Endodermal cell (in vitro differentiated cells): Measurements from ENCODE around the gene GPR176. TPM values are rescaled to one million over a fixed set of nuclear protein-coding genes. Genes with fewer than 3 reads are reported as not detected.
A peak's percentile ranks its signal among the peaks of the same experiment; 100 is the strongest.

ENCODE experiments used
- DNase-seq: peaks from one replicate; pipeline ENCODE4 v3.0.0-alpha.2; 2017
- H3K27ac ChIP-seq: 2 replicates; pipeline ENCODE4 v1.5.1; 2013; ENCODE audit warnings: mild to moderate bottlenecking, low read depth, low read length, moderate library complexity
- H3K27me3 ChIP-seq: 2 replicates; pipeline ENCODE4 v1.6.1; 2013; ENCODE audit warnings: mild to moderate bottlenecking, low read length, moderate library complexity; ENCODE audit not compliant: insufficient read depth, control insufficient read depth, poor library complexity, severe bottlenecking
- H3K36me3 ChIP-seq: 2 replicates; pipeline ENCODE4 v1.7.0; 2013; ENCODE audit warnings: mild to moderate bottlenecking, low read length, moderate library complexity; ENCODE audit not compliant: control insufficient read depth, insufficient read depth
- H3K4me1 ChIP-seq: one replicate; pipeline ENCODE4 v1.7.0; 2013; ENCODE audit warnings: low read length; ENCODE audit not compliant: control insufficient read depth, insufficient read depth
- H3K4me3 ChIP-seq: 2 replicates; pipeline ENCODE4 v1.5.1; 2013; ENCODE audit warnings: mild to moderate bottlenecking, low read length, moderate library complexity
- H3K9ac ChIP-seq: 2 replicates; pipeline ENCODE4 v1.6.1; 2013; ENCODE audit warnings: mild to moderate bottlenecking, low read length, moderate library complexity; ENCODE audit not compliant: poor library complexity, severe bottlenecking; ENCODE audit errors: extremely low read depth
- H3K9me3 ChIP-seq: 2 replicates; pipeline ENCODE4 v1.6.1; 2013; ENCODE audit warnings: mild to moderate bottlenecking, low read length, moderate library complexity; ENCODE audit not compliant: control insufficient read depth
- H3K27ac Mint-ChIP-seq: 2 replicates; pipeline ENCODE4 v1.8.0; 2020; ENCODE audit warnings: mixed read lengths
- H3K27me3 Mint-ChIP-seq: 2 replicates; pipeline ENCODE4 v1.8.0; 2021; ENCODE audit warnings: mild to moderate bottlenecking, mixed read lengths; ENCODE audit not compliant: insufficient read depth
- H3K36me3 Mint-ChIP-seq: 2 replicates; pipeline ENCODE4 v1.8.0; 2020; ENCODE audit warnings: low read depth, mixed read lengths
- H3K4me1 Mint-ChIP-seq: 2 replicates; pipeline ENCODE4 v1.8.0; 2020; ENCODE audit warnings: mixed read lengths
- H3K4me3 Mint-ChIP-seq: 2 replicates; pipeline ENCODE4 v1.8.0; 2020; ENCODE audit warnings: mild to moderate bottlenecking, moderate library complexity, mixed read lengths
- H3K9me3 Mint-ChIP-seq: 2 replicates; pipeline ENCODE4 v1.8.0; 2020; ENCODE audit warnings: mild to moderate bottlenecking, mixed read lengths
- CTCF ChIP-seq: fragments of 200-600 bp; sonication (generic); conservative IDR thresholded peaks from 2 replicates; pipeline ENCODE4 v1.5.0; 2021; ENCODE audit warnings: antibody characterized with exemption, mild to moderate bottlenecking
- WGBS, 2 experiments: methylation state at CpG; one replicate each; pipeline versions ENCODE4 v1.1.5 to v1.1.7; 2013; ENCODE audit warnings: missing lambda C conversion rate in 2 of 2, mixed read lengths in 1 of 2; ENCODE audit not compliant: insufficient coverage in 1 of 2, insufficient read length in 1 of 2; 5-methylcytosine and 5-hydroxymethylcytosine counted together
- long read RNA-seq, 4 experiments: library from polyadenylated mRNA in 2 of 4; library from RNA in 1 of 4; library from capped mRNA in 1 of 4; stranded (forward) in 3 of 4; unstranded in 1 of 4; transcript quantifications; one replicate each; pipeline ENCODE4 v2.0.0, GENCODE V29; 2020 to 2021; ENCODE audit warnings: inconsistent platforms in 1 of 4
- polyA plus RNA-seq, 2 experiments: library from polyadenylated mRNA; stranded (reverse); fragments of 50-300 nt; gene quantifications; one replicate each; pipeline ENCODE4 v1.2.3, GENCODE V29; 2013
- total RNA-seq, 2 donors: library from RNA; stranded (reverse); fragmentation: NEBNext Ultra II Directional in 1 of 2; extraction: Animal tissue kit (Norgen Biotek cat#: 25700) in 1 of 2; gene quantifications; 2 replicates in 1 of 2; 3 replicates in 1 of 2; pipeline ENCODE4 v1.2.1, GENCODE V29; 2021

The GPR176 gene
- 10 to 100 TPM; 26.0 to 31.1 TPM for total RNA-seq
- polyA plus RNA-seq (2013, experiment 1 of 2) = 8.9 TPM
- polyA plus RNA-seq (2013, experiment 2 of 2) = 6.6 TPM
- long read RNA-seq, experiment 1, partial matches to known transcripts = 0 of 7 reads
- long read RNA-seq, experiment 1, other reads (novel, unspliced or antisense) = 5 of 7 reads
- long read RNA-seq, experiment 2, transcript GPR176-205 (3 exons, 2,816 nt) = major isoform, 32 of 66 reads
- long read RNA-seq, experiment 2, partial matches to known transcripts = 0 of 66 reads
- long read RNA-seq, experiment 2, other reads (novel, unspliced or antisense) = 34 of 66 reads
- long read RNA-seq, experiment 3, transcript GPR176-205 (3 exons, 2,816 nt) = major isoform, 197 of 221 reads
- long read RNA-seq, experiment 3, partial matches to known transcripts = 2 of 221 reads
- long read RNA-seq, experiment 3, other reads (novel, unspliced or antisense) = 19 of 221 reads
- long read RNA-seq, experiment 4 = 0 reads

- Histone ChIP-seq H3K4me3 (peak within 1 kb of the TSS; percentile 76), H3K4me1 (no peaks in the 10 kb centered on the region), H3K27me3 (peaks cover 25% of the 10 kb centered on the region), H3K36me3 (no peaks in the 10 kb centered on the region), H3K9ac (peak within 1 kb of the TSS; percentile 26), H3K9me3 (peaks cover 4% of the 10 kb centered on the region), H3K27ac (no peak within 1 kb of the TSS)
- no peak for TF ChIP-seq CTCF
- Mint-ChIP-seq H3K4me3 (peak within 1 kb of the TSS; percentile 80), H3K4me1 (peaks cover 23% of the 10 kb centered on the region), H3K27me3 (peaks cover 10% of the 10 kb centered on the region), H3K9me3 (peaks cover 4% of the 10 kb centered on the region), H3K27ac (peak within 1 kb of the TSS; percentile 90), H3K36me3 (peaks cover 9% of the 10 kb centered on the region)
- peak; percentile 84 for DNase-seq
- 0 to 1% methylated on average over 30 to 84 of the region's 84 CpGs for WGBS, 2 experiments
Measured at GRCh38 chr15:39919748-39920509, at the start of gene GPR176. Gene GPR176, minus strand, starts transcription at chr15:39920266. Its CDS starts 240 bp downstream, at chr15:39920026.

GRCh38 chr15:39969002-39969394 is 48.9 kb upstream of the GPR176 start:
- Histone ChIP-seq H3K27ac (no peak overlapping the region), H3K4me1 (no peaks in the 10 kb centered on the region), H3K4me3 (no peak overlapping the region), H3K9ac (no peak overlapping the region), H3K27me3 (no peaks in the 10 kb centered on the region), H3K36me3 (peaks cover 53% of the 10 kb centered on the region), H3K9me3 (no peaks in the 10 kb centered on the region)
- Mint-ChIP-seq H3K4me3 (no peak overlapping the region), H3K4me1 (no peaks in the 10 kb centered on the region), H3K36me3 (peaks cover 45% of the 10 kb centered on the region), H3K27ac (no peak overlapping the region), H3K27me3 (no peaks in the 10 kb centered on the region), H3K9me3 (no peaks in the 10 kb centered on the region)
- no peak for TF ChIP-seq CTCF
- 96 to 100% methylated on average over 1 to 2 of the region's 2 CpGs for WGBS, 2 experiments
- no peak for DNase-seq

GRCh38 chr15:39968273-39969001 is 48.4 kb upstream of the GPR176 start:
- Histone ChIP-seq H3K4me3 (no peak overlapping the region), H3K36me3 (peaks cover 48% of the 10 kb centered on the region), H3K9me3 (no peaks in the 10 kb centered on the region), H3K27me3 (no peaks in the 10 kb centered on the region), H3K9ac (no peak overlapping the region), H3K4me1 (no peaks in the 10 kb centered on the region), H3K27ac (no peak overlapping the region)
- 75 to 90% methylated on average over 1 to 2 of the region's 3 CpGs for WGBS, 2 experiments
- DNase-seq = no peak
- no peak for TF ChIP-seq CTCF
- Mint-ChIP-seq H3K36me3 (peaks cover 42% of the 10 kb centered on the region), H3K4me3 (no peak overlapping the region), H3K27me3 (no peaks in the 10 kb centered on the region), H3K9me3 (no peaks in the 10 kb centered on the region), H3K4me1 (no peaks in the 10 kb centered on the region), H3K27ac (no peak overlapping the region)
